ENCODE data around the gene CKAP2L. TPM values are rescaled to one million over a fixed set of nuclear protein-coding genes. Genes with fewer than 3 reads are reported as not detected.
A peak's percentile ranks its signal among the peaks of the same experiment; 100 is the strongest.

CKAP2L gene
- total and polyA plus RNA-seq, 10 of the 15 experiments (the other 5 are each of a cell fraction or from before 2014, with no cell fraction given), result 10.5 to 37.4 (median 20.2) TPM

DNA sequence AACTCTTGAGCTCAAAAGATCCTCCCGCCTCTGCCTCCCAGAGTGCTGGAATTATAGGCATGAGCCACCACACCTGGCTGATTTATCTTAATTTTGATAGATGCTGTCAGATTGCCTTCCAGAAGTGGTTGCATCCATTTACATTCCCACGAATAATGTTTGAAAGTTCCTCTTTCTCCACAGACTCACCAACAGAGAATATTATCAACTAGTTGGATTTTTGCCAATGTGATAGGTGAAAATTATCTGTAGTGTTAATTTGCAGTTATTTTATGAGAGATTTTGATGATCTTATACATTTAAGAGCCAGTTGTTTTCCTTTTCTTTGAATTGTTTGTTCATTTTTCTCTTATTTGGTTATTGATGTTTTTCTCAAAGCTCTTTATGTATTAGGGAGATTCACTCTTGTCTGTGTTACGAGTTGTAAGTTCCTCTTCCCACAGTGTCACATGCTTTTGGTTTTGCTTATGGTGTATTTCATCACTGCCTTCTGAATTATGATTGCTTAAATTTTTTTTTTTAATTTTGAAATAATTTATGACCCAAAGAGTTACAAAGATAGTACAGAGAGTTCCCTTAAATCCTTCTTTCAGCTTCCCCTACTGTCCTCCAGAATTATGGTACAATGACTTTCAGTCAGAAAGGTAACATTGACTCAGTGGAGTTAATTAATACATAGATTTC lies 64.3 kb downstream of the CKAP2L start (continued):
- TF ChIP-seq, protein P1, sequence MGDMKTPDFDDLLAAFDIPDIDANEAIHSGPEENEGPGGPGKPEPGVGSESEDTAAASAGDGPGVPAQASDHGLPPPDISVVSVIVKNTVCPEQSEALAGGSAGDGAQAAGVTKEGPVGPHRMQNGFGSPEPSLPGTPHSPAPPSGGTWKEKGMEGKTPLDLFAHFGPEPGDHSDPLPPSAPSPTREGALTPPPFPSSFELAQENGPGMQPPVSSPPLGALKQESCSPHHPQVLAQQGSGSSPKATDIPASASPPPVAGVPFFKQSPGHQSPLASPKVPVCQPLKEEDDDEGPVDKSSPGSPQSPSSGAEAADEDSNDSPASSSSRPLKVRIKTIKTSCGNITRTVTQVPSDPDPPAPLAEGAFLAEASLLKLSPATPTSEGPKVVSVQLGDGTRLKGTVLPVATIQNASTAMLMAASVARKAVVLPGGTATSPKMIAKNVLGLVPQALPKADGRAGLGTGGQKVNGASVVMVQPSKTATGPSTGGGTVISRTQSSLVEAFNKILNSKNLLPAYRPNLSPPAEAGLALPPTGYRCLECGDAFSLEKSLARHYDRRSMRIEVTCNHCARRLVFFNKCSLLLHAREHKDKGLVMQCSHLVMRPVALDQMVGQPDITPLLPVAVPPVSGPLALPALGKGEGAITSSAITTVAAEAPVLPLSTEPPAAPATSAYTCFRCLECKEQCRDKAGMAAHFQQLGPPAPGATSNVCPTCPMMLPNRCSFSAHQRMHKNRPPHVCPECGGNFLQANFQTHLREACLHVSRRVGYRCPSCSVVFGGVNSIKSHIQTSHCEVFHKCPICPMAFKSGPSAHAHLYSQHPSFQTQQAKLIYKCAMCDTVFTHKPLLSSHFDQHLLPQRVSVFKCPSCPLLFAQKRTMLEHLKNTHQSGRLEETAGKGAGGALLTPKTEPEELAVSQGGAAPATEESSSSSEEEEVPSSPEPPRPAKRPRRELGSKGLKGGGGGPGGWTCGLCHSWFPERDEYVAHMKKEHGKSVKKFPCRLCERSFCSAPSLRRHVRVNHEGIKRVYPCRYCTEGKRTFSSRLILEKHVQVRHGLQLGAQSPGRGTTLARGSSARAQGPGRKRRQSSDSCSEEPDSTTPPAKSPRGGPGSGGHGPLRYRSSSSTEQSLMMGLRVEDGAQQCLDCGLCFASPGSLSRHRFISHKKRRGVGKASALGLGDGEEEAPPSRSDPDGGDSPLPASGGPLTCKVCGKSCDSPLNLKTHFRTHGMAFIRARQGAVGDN (IDR thresholded peaks at IDR 0.05), result peak; percentile 62

GRCh38 chr2:112698834-112699515 lies 65.4 kb downstream of the CKAP2L start:
- in situ Hi-C loops (cut with MboI), result no loop called here
- SMC1A ChIA-PET (ENCODE audit: uncharacterized antibody, unreplicated experiment), result interaction anchor here (0.6 to 14.2 kb wide), 12 partner anchors 5 to 466 kb away, joined by 3 to 271 read pairs (median 6); no protein-coding TSS in a partner anchor
- FAIRE-seq (no peak), DNase-seq (ENCODE audit: low read depth, low spot score) (no peak), ATAC-seq (peak; percentile 53)
- H3K9ac ChIP-seq (ENCODE audit: control insufficient read depth, insufficient read depth, low read length), result no peak overlapping the region
- RAD21 ChIA-PET (ENCODE audit: unreplicated experiment), result interaction anchor here (0.7 to 7.1 kb wide), 15 partner anchors 7 to 644 kb away, joined by 3 to 85 read pairs (median 4); partner anchors contain the start of genes SLC20A1 and TMEM87B
- H3K4me1 ChIP-seq (ENCODE audit: control insufficient read depth, insufficient read depth, low read length), result peaks cover 29% of the 10 kb centered on the region
- intact Hi-C loops (cut with micrococcal nuclease; ENCODE audit: unreplicated experiment), result no loop called here
- TF ChIP-seq MTA2 (IDR thresholded peaks at IDR 0.05; ENCODE audit: low read depth) (peak; percentile 86), ZNF384 (IDR thresholded peaks at IDR 0.05; ENCODE audit: borderline replicate concordance, low read depth, low read length) (peak; percentile 62), SPI1 (IDR thresholded peaks at IDR 0.05; ENCODE audit: borderline replicate concordance, insufficient read depth, low read depth, low read length) (peak; percentile 90), HDGF (IDR thresholded peaks at IDR 0.05) (peak; percentile 52; the same call in 1 of the 2 replicates), PKNOX1 (IDR thresholded peaks at IDR 0.05) (peak; percentile 96), DPF2 (IDR thresholded peaks at IDR 0.05) (peak; percentile 46; the same call in 1 of the 2 replicates), STAT3 (IDR thresholded peaks at IDR 0.05; ENCODE audit: low read depth, low read length) (no peak), ATF7 (IDR thresholded peaks at IDR 0.05; ENCODE audit: low read depth) (peak; percentile 43; the same call in 1 of the 2 replicates), RELB (IDR thresholded peaks at IDR 0.05; ENCODE audit: low read depth) (peak; percentile 40; the same call in 1 of the 2 replicates), BACH1 (IDR thresholded peaks at IDR 0.05; ENCODE audit: borderline replicate concordance) (no peak), YBX1 (IDR thresholded peaks at IDR 0.05) (no peak), NBN (IDR thresholded peaks at IDR 0.05) (peak; percentile 58; the same call in 1 of the 2 replicates)
- H4K20me1 ChIP-seq (ENCODE audit: control insufficient read depth, insufficient read depth), result no peaks in the 10 kb centered on the region
- WGBS (ENCODE audit: insufficient coverage, insufficient replicate concordance, low lambda C conversion rate, missing lambda C conversion rate), result 94% methylated on average over 3 of the region's 3 CpGs
- no peaks in the 10 kb centered on the region for H3K36me3 ChIP-seq (ENCODE audit: control insufficient read depth in 2 of 2, insufficient read depth in 2 of 2, low read length in 1 of 2)
- H3K9me3 ChIP-seq (replicated peaks; ENCODE audit: control insufficient read depth, insufficient read depth, low read length), result no peaks in the 10 kb centered on the region
- H3K4me3 ChIP-seq, result no peak overlapping the region
- H3K79me2 ChIP-seq (ENCODE audit: control insufficient read depth, insufficient read depth, low read length), result no peaks in the 10 kb centered on the region
- H3K27ac ChIP-seq (ENCODE audit: control insufficient read depth, insufficient read depth), result peak overlapping the region; percentile 63; the same call in 1 of the 2 replicates
- H3K4me2 ChIP-seq (ENCODE audit: control insufficient read depth, insufficient read depth), result no peak overlapping the region
- POLR2A ChIA-PET, result interaction anchor here (0.7 to 3.1 kb wide), 11 partner anchors 8 to 68 kb away, joined by 3 to 44 read pairs (median 5); no protein-coding TSS in a partner anchor
- no peak overlapping the region for H2AFZ ChIP-seq (ENCODE audit: control insufficient read depth, low read depth, low read length)
- no TSS peak for BruUV-seq (replicated peaks)
- no peaks in the 10 kb centered on the region for H3K27me3 ChIP-seq (replicated peaks in 1 of 2; ENCODE audit: control insufficient read depth in 2 of 2, insufficient read depth in 2 of 2, low read length in 1 of 2)
- CTCF ChIA-PET, result interaction anchor here (0.6 to 5.2 kb wide), 12 partner anchors 8 to 243 kb away, joined by 3 to 64 read pairs (median 4); no protein-coding TSS in a partner anchor
